NCI-H1105 treated with DMSO at 0.1 percent for 48 hours (cell line): ENCODE results near the gene SEC24C.

Experiments
- DNase-seq: peaks from one replicate; lab custom pipeline; 2025; lab: John Stamatoyannopoulos, UW

Gene SEC24C

GRCh38 chr10:73813333-73813732 lies 69.2 kb downstream of the SEC24C start:
- DNase-seq = no peak

- DNase-seq = no peak
Observed at GRCh38 chr10:73814276-73814895, 70.2 kb downstream of the SEC24C start.

- no peak for DNase-seq
Observed at GRCh38 chr10:73814896-73815718, 70.9 kb downstream of the SEC24C start.

GRCh38 chr10:73815719-73816030 lies 71.5 kb downstream of the SEC24C start:
- DNase-seq = no peak

GRCh38 chr10:73816917-73817729 lies 73.0 kb downstream of the SEC24C start:
- DNase-seq = no peak

GRCh38 chr10:73817826-73818225 lies 73.7 kb downstream of the SEC24C start:
- no peak for DNase-seq

- DNase-seq = no peak
Observed at GRCh38 chr10:73818402-73818801, 74.2 kb downstream of the SEC24C start.

GRCh38 chr10:73819081-73819480 lies 74.9 kb downstream of the SEC24C start:
- DNase-seq = no peak

GRCh38 chr10:73819513-73820093 lies 75.4 kb downstream of the SEC24C start:
- DNase-seq = no peak
